ENCODE measurements around the gene AKIRIN2.

AKIRIN2 gene

DNA sequence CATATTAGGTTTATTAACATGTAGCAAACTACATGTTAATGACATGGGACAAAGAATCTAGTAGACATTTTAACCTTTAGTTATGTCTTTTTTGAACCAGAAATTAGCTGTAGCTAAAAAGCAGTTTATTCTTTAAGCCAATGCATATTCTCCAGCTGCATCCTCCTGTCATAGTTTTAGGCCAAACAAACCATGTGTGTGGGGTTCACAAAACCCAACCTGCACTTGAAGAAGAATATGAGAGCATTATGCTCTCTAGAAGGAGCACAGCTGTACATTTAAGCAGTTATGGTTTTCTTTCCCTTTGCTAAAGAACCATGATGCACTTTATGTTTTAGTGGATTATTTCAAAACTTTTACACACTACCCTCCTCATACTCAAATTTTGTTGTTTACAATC, 46.2 kb downstream of the AKIRIN2 start:
- DNase-seq (ENCODE audit: low read depth) = no peak

DNA sequence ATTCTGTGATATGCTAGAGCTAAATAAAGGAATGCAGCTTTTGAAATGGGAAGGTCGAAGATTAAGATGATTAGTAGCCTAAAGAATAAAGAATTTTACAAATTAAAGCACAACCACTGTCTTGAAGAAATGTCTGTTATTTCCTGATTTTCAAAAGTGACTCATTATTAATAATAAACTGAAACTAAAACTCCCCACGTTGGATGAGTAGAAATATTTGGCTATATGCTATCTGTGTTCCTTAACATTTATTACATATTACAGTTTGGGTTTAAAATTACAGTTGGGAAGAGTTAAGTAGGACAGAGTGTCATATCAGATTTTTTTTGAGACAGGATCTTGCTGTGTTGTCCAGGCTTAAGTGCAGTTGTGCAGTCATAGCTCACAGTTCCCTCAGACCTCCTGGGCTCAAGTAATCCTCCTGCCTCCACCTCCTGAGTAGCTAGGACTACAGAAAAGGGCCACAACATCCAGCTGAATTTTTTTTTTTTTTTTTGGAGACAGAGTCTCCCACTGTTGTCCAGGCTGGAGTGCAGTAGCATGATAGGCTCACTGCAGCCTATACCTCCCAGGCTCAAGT, 47.1 kb downstream of the AKIRIN2 start:
- no peak for DNase-seq (ENCODE audit: low read depth)

DNA sequence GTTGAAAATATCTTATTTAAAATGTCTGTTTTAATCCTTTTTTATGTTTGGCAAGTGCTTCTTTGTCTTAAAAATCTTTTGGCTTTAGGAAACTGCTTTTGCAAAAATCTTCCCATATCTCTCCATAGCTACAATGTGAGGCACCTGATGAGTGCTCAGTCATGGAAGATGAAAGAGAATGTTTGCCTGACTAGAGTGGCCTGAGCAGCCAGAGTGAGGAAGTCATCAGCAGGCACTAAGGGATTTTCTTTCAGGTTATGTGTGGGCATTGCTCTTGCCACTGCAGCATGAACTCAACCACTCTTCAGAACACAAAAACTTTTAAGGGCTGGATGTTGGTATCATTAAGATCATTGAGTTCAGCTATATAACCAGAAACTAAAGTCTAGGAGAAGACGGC, 47.9 kb downstream of the AKIRIN2 start:
- DNase-seq (ENCODE audit: low read depth) = no peak

GRCh38 chr6:87653074-87653962, 48.7 kb downstream of the AKIRIN2 start:
- no peak for DNase-seq (ENCODE audit: low read depth)

DNA sequence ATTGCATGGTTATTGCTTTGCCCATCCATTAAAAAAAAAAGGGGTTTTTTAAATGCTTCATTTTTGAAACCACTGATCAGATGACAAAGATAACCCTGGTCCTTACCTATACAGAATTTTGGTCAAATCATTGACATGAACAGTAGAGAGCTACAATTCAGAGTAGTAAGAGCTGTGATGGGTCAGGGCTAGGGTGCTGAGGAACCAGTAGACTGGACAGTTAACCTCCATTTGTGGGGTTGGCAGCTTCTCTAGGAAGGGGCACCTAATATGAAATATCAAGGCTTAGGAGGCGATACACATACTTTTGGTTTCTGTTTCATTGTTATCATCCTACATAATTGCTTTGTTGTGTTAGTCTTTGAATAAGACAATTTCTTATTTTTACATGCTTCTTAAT, 57.0 kb downstream of the AKIRIN2 start:
- DNase-seq (ENCODE audit: low read depth) = no peak

DNA sequence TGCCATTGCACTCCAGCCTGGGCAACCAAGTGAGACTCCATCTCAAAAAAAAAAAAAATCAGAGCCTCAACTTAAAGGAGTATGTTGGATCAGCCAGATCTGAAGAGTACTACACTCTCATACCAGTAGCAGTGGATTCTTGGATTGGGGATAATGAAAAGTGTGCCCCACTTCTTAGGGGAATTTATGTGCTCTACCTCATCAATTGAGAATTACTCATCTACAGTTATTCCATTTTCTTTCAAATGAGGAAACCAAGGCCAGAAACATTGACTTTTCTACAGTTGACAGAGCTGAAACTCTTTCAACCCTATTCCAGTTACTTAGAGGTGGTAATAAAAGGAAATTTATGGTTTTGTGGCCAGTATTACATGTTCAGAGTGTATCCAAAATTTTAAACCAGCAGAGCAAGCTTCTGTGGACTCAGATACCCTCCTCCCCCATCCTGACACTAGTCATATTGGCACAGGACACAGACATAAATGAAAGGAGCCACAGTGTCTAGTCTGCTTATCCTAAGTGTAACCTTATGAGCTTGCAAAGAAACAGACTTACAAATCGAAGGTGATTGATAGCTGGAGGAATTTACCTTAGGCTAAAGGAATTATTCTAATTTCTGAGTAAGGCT, 60.9 kb downstream of the AKIRIN2 start:
- DNase-seq (ENCODE audit: low read depth) = no peak

GRCh38 chr6:87639373-87639772, 62.7 kb downstream of the AKIRIN2 start:
- DNase-seq (ENCODE audit: low read depth) = no peak

DNA sequence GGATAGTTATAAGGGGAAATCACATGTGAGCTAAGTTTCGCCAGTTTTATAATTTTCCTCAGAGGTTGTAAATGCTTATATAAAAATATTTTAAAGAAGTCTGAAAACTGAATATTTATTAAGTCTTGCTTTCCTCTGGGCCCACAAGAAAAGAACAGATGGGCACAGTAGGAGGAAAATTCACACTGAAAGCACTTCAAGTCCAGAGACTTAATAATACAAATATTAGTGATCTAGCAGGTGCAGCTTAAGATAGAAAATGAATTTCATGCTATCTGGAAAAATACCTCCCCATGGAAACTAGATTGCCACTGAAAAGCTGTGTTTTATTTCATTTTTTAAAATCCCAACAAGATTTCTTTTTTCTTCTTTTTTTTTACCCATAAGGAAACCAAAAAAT, 64.9 kb downstream of the AKIRIN2 start:
- no peak for DNase-seq (ENCODE audit: low read depth)

DNA sequence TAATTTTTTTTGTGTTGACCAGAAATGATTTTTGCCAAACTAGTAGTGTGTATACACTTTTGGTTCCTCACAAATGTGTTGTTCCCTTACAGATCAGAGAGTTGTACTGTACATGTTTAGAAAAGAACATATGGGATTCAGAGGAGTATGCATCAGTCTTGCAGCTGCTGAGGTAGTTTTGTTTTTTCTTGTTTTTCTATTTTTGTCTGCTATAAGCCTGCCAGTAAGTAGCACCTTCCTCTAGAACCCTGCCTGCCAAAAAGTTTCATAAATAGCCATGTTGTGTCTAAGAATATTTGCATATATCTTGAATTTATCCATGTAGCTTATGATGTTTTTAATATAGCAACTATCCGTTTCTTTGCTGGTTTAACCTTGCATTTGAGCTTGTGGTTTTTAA, 65.7 kb downstream of the AKIRIN2 start:
- DNase-seq (ENCODE audit: low read depth) = no peak

- DNase-seq (ENCODE audit: low read depth) = no peak
These were observed 68.2 kb downstream of the AKIRIN2 start for GRCh38 chr6:87633851-87634250.

DNA sequence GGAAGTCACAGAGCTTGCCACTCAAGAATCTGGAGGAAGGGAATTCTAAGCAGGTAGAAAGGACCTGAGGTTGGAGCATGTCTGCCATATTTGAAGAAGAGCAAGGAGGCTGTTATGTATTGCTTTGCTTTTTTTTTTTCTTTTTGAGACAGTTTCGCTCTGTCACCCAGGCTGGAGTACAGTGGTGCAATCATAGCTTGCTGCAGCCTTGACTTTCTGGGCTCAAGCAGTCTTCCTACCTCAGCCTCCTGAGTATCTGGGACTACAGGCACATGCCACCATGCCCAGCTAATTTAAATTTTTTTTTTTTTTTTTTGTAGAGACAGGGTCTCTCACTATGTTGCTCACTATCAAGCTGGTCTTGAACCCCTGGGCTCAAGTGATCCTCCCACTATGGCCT, 71.3 kb downstream of the AKIRIN2 start:
- DNase-seq (ENCODE audit: low read depth) = no peak

GRCh38 chr6:87628881-87629280, 73.2 kb downstream of the AKIRIN2 start:
- no peak for DNase-seq (ENCODE audit: low read depth)

DNA sequence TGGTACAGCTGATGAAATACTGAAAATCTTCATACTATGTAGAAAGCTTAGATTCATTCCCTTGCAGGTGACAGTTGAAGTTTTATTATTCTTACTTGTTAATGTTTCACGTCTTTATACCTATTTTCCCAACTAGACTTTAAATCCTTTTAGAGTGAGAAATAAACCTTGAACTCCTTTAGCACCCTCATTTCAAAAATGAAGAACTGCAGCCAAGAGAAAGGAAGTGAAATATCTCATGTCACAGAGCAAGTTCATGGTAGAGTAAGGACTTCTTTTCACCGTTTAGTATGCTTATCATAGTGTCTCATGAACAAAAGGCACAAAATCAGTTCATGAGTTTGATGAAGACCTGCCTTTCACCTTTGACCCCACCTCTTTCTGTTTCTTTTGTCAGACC, 73.6 kb downstream of the AKIRIN2 start:
- DNase-seq (ENCODE audit: low read depth) = no peak

Measured in stimulated activated CD8-positive, alpha-beta memory T cell treated with anti-CD3 and anti-CD28 coated beads, Interleukin-4, amount 100 ng/mL, for 24 hours (primary cell).